GM18861 (cell line): ENCODE measurements around the gene SV2C.

Experiments
- ATAC-seq: cut with Tn5 transposase; IDR thresholded peaks from one replicate; pipeline ENCODE4 v1.9.1; 2021; ENCODE audit not compliant: unreplicated experiment

SV2C gene

DNA sequence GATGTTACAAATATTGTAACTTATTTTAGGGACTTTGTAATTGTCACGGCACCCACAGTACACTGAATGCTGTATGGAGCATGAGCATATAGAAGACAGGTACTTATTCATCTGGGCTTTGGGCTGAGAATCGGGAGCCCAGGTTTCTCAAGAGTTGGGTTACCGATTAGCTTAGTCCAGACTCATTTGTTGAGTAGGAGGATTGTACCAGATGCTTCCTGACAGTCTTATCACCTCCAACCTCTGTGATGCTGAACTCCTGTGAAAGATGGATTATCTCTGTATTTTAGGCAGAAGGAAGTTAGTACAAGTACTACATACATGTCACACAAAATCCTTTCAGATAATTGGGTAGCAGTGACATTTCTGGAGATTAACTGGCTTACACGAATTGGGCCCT, 79.2 kb downstream of the SV2C start:
- ATAC-seq, result no peak

DNA sequence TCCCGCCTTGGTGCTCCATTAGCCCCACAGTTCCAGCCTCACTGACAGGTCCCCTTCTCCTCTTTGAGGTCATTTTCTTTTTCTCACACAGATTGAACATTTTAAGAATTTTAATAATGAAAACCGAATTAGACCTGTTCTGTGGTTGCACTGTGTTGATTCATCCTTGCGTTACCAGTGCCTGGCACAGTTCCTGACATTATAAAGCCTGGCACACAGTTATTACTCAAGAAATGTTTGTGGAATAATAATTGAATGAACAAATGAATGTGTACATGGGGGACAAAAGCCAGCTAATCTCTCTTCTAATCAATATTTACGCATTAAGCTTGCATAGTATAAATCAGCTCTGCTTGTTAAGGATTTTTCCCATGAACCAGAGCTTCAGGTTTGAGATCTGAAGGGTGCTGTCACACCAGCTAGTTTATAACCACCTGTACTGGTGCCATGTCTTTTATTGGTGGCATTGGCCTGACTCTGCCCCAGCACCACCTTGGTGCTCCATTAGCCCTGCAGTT, 80.0 kb downstream of the SV2C start:
- ATAC-seq, result no peak

DNA sequence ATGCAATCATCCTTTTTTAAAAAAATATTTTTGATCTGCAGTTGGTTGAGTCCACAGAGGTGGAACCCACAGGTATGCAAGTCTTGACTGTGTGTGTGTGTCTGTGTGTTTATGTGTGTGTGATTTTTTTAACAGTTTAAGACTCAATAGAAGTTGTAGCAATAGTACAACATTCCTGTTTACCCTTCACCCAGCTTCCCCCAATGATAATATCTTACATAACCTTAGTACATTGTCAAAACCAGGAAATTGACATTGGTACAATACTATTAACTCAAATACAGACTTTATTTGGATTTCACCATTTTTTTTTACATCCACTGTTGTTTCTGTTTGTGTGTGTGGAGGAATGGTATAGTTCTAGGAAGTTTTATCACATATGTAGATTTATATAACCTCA, 81.8 kb downstream of the SV2C start:
- ATAC-seq, result no peak

GRCh38 chr5:76165711-76166374, 82.7 kb downstream of the SV2C start:
- ATAC-seq, result no peak

GRCh38 chr5:76166886-76167576, 83.8 kb downstream of the SV2C start:
- no peak for ATAC-seq

DNA sequence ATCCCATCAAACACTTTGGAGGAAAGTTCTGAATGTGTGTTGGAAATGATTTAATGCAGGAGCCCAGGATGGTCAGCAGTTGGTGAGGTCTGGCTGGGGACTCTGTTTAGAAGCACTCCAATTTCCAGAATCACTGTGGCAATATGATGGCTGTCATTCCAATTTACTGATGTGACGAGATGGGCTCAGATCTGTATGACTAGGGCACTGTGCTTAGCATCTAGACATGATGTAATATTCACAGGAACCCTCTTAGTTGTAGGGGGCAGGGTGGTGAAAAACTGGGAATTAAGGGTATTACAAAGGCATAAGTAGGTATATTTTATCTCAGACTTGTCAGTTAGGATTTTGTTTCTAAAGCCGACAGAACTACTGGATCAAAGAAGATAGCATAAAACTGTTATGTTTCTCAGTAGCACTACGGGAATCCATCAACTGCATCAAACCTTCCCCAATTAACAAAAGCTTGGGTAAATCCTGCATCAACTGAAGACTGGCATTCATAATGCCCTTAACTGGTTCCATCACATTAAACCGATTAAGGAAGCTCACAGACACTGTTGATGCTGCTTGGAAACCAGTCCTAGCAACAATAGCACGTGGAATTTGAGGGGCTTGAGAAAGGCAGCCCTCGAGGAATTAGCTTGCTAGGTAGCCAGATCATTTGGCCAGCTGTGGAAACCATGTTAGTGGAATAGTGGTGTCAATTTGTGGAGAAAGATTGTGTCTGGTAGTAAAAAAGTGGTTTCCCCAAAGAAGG, 86.1 kb downstream of the SV2C start:
- ATAC-seq, result no peak

DNA sequence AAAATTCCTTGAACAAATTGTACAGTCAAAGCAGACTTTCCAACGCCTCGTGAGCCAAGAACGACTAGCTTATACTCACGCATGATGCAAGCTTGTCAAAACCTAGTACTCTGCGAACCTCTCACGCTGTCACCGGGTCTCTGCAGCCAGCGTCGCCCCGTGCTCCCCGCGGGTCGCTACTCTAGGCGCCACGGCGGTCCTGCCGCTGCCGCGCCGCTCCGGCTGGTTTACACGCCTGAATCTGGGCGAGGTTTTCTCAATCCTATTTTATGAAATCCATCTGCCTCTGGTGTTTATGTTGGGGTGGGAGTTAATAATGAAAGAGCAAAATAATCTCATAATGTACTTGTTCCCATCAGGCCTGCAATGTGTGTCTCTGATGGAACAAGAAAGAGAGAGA, 90.9 kb downstream of the SV2C start:
- no peak for ATAC-seq

- peak; percentile 57 for ATAC-seq
Measured at GRCh38 chr5:76175051-76175666, 92.0 kb downstream of the SV2C start.

- peak; percentile 64 for ATAC-seq
Measured at GRCh38 chr5:76175821-76176403, 92.7 kb downstream of the SV2C start.

DNA sequence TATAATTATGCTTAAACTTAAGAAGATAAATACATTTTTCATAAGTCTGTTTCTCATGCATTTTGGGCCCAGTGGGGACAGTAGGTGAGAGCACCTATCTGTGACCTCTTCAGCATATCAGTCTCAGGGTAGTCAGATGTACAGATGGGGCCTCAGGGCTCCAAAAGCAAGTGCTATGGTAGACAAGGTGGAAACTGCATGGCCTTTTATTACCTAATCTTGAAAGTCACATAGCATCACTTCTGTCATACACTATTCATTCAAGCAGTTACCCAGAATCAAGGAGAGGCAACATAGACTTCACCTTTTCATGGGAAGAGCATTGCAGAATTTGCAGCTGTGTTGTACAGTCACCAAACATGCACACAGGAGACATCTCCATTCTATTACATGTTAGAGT, 94.8 kb downstream of the SV2C start:
- ATAC-seq, result no peak

DNA sequence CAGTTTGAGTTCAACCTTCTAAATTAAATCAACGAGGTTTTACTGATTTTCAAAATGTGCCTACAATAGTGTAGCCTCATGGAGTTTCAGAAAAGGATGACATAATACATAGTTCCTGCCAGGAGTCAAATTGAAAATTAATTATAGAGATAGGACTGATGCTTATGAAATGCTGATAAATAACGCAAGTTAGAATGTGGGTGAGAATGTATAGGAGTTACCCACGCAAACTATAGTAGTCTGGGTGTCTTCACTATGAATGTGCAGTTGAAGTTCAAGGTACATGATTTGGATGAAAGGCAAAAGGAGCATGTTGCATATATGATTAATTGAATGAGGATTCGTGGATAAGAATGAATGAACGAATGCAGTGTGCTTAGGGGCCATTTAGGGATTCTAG, 95.7 kb downstream of the SV2C start:
- ATAC-seq, result no peak

DNA sequence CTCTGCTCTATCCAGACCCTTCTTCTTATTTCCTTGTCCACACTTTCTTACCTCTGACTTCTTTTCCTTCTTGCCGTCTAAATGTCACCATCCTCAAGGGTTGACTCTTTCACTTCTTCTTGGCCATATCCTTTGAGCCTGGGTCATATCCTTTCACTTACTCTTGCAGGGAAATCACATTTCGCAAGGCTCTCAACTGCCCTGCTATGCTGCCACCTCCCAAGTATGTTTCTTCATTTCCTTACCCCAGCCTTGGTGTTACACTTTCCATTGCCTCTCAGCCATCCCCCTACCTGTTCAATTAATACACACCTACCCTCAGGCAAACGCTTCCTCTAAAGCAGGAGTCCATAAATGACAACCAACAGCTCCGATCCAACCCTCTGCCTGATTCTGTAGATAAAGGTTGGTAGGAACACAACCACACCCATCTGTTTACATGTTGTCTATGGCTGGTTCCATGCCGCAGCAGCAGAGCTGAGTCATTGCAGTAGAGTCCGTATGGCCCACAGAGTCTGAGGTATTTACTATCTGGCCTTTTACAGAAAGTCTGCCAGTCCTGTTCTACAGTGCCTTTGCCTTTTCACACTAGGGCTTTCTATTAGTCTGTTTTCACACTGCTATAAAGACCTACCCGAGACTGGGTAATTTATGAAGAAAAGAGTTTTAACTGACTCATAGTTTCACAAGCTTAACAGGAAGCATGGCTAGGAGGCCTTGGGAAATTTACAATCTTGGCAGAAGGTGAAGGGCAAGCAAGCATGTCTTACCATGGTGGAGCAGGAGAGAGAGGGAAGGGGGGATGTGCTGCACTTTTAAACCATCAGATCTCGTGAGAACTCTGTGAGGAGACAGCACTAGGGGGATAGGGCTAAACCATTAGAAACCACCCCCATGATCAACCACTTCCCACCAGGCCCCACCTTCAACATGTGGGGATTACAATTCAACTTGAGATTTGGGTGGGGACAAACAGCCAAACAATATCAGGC, 97.9 kb downstream of the SV2C start:
- no peak for ATAC-seq

GRCh38 chr5:76187386-76187785, 104.2 kb downstream of the SV2C start:
- ATAC-seq, result no peak

GRCh38 chr5:76190356-76190755, 107.2 kb downstream of the SV2C start:
- no peak for ATAC-seq

- ATAC-seq, result no peak
Measured at GRCh38 chr5:76192837-76193236, 109.7 kb downstream of the SV2C start.

- ATAC-seq, result no peak
Measured at GRCh38 chr5:76193635-76194034, 110.5 kb downstream of the SV2C start.

GRCh38 chr5:76194340-76194739, 111.2 kb downstream of the SV2C start:
- ATAC-seq, result no peak

DNA sequence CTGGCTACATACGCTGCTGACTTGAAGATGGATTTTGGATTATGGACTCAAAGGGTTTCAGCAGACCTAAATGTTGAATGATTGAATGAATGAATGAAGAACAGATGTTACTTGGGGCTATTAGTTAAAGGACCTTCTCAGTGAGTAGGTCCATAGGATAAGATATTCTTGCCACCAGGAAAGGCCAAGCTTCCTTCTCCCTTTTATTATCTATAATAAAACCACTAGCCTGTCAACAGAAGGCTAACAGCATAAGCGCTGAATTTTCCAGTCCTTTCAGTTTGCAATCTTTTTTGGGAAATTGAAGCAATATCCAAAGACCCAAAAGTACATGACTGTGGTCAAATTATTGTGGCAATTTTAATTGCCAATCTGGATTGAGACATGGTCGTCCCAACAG, 113.3 kb downstream of the SV2C start:
- ATAC-seq, result no peak

DNA sequence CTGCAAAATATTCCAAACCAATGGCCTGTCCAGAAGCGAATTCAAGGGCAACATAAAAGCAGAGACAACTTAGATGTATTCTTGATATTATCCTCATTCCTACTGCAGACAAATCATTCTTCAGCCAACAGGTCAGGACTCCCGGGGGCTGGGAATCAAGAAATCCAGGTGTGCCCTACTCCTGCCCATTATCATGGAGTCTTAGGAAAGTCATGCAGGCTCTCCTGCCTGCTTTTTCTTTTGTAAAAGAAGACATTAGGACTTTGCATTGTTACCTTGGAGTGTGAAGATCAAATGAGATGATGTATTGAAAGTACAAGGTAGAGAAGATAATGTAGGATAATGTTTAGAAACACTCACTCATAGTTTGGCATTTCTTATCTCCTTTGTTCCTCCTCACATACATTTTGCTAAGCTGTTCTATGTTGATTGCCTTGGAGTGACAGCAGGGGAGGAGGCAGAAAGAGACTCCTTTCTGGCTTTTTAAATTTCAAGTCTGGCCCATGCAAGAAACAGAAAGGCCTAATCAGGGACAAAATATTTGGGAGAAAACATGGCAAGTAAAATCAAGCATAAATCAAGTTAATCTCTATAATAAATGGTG, 113.8 kb downstream of the SV2C start:
- no peak for ATAC-seq

DNA sequence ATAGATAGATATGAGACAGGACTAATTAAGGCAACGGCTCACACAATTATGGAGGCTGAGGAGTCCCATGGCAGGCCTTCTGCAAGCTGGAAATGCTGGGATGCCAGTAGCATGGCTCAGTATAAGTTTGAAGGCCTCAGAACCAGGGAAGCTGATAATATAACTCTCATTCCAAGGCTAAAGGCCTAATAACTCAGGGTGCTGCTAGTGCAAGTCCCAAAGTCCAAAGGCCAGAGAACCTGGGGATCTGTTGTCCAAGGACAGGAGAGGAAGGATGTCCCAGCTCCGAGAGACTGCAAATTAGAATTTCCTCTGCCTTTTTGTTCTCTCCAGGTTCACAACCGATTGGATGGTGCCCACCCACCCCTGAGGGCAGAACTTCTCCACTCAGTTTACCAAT, 114.5 kb downstream of the SV2C start:
- no peak for ATAC-seq
